A673 (cell line): ENCODE measurements around the gene UNC13C. TPM values are rescaled to one million over a fixed set of nuclear protein-coding genes. Genes with fewer than 3 reads are reported as not detected.

Experiments
- BruUV-seq: library from RNA; stranded (reverse); fragments of 400-500 nt; replicated peaks from 2 replicates; lab custom pipeline; 2021; lab: Mats Ljungman, UMichigan
- CTCF ChIA-PET: fragments of 300-600 bp; sonication (Branson Sonifier 250); formaldehyde crosslinking; loops from one replicate; lab custom pipeline; 2022; ENCODE audit warnings: antibody characterized with exemption; lab: Charles Lee
- POLR2A ChIA-PET: fragments of 300-600 bp; sonication (Branson Sonifier 250); formaldehyde crosslinking; loops from one replicate; lab custom pipeline; 2022; ENCODE audit warnings: antibody characterized with exemption; ENCODE audit not compliant: low non-redundant PET; lab: Charles Lee
- DNase-seq: peaks from one replicate; pipeline ENCODE4 v3.0.0-alpha.2; 2015; ENCODE audit warnings: low spot score
- H3K27ac ChIP-seq: fragments of 200-600 bp; sonication (generic); 2 replicates; pipeline ENCODE4 v1.5.1; 2016; ENCODE audit warnings: mixed run types, low read depth, mild to moderate bottlenecking, mixed read lengths, antibody characterized with exemption, low read length; ENCODE audit not compliant: poor library complexity, severe bottlenecking
- H3K27me3 ChIP-seq: fragments of 200-600 bp; sonication (generic); replicated peaks from 2 replicates; pipeline ENCODE4 v1.6.1; 2017; ENCODE audit warnings: mixed run types, low read depth, mild to moderate bottlenecking, mixed read lengths, antibody characterized with exemption, low read length; ENCODE audit not compliant: insufficient read depth, poor library complexity
- H3K36me3 ChIP-seq: fragments of 200-600 bp; sonication (generic); 2 replicates; pipeline ENCODE4 v1.6.1; 2016; ENCODE audit warnings: mixed run types, mild to moderate bottlenecking, mixed read lengths, antibody characterized with exemption, low read length; ENCODE audit not compliant: insufficient read depth, poor library complexity, severe bottlenecking
- H3K4me1 ChIP-seq: fragments of 200-600 bp; sonication (generic); 2 replicates; pipeline ENCODE4 v1.6.1; 2017; ENCODE audit warnings: mixed run types, mild to moderate bottlenecking, mixed read lengths, antibody characterized with exemption, low read length; ENCODE audit not compliant: insufficient read depth, poor library complexity, severe bottlenecking
- H3K4me3 ChIP-seq: fragments of 200-600 bp; sonication (generic); 2 replicates; pipeline ENCODE4 v1.5.1; 2016; ENCODE audit warnings: low read depth, mixed run types, mild to moderate bottlenecking, mixed read lengths, low read length; ENCODE audit not compliant: poor library complexity, severe bottlenecking
- H3K9me3 ChIP-seq: fragments of 200-600 bp; sonication (generic); 2 replicates; pipeline ENCODE4 v1.6.1; 2016; ENCODE audit warnings: mixed run types, low read depth, mild to moderate bottlenecking, mixed read lengths, antibody characterized with exemption, low read length; ENCODE audit not compliant: poor library complexity, severe bottlenecking
- CTCF ChIP-seq: fragments of 300-800, 200-600 bp; sonication (generic); conservative IDR thresholded peaks from 2 replicates; pipeline ENCODE4 v1.5.1; 2017; ENCODE audit warnings: low read depth, mild to moderate bottlenecking, antibody characterized with exemption, low read length, moderate library complexity, mixed read lengths
- EZH2 ChIP-seq: fragments of 200-600 bp; sonication (generic); IDR thresholded peaks from 2 replicates; pipeline ENCODE4 v1.6.1; 2017; ENCODE audit warnings: borderline replicate concordance, low read depth, mild to moderate bottlenecking, mixed read lengths, antibody characterized with exemption, low read length; ENCODE audit not compliant: poor library complexity, severe bottlenecking
- intact Hi-C: fragments of 100-400 bp; cut with micrococcal nuclease; formaldehyde crosslinking; loops from one replicate; pipeline ENCODE4 v1.10.0; 2022; ENCODE audit not compliant: unreplicated experiment
- total RNA-seq: library from RNA; stranded (reverse); gene quantifications from 2 replicates; pipeline ENCODE4 v1.2.3, GENCODE V29; 2021

Gene UNC13C
- total RNA-seq, 1 experiment from 2014 or later: not detected

- no peak for DNase-seq
- Histone ChIP-seq H3K27me3 (no peaks in the 10 kb centered on the region), H3K4me3 (no peak overlapping the region), H3K9me3 (peaks cover 6% of the 10 kb centered on the region), H3K27ac (no peak overlapping the region), H3K4me1 (no peaks in the 10 kb centered on the region), H3K36me3 (no peaks in the 10 kb centered on the region)
- BruUV-seq: no TSS peak
- POLR2A ChIA-PET: no interaction called here
- TF ChIP-seq CTCF: no peak
- TF ChIP-seq EZH2: no peak
- CTCF ChIA-PET: no interaction called here
- intact Hi-C loops: no loop called here
Measured at GRCh38 chr15:54620916-54621315, 642.7 kb downstream of the UNC13C start.

- CTCF ChIA-PET: no interaction called here
Measured at GRCh38 chr15:54636147-54636546, 657.9 kb downstream of the UNC13C start.

GRCh38 chr15:54638666-54639065 is 660.4 kb downstream of the UNC13C start:
- Histone ChIP-seq H3K36me3 (no peaks in the 10 kb centered on the region), H3K9me3 (peaks cover 10% of the 10 kb centered on the region), H3K4me1 (no peaks in the 10 kb centered on the region), H3K27me3 (no peaks in the 10 kb centered on the region), H3K4me3 (no peak overlapping the region), H3K27ac (no peak overlapping the region)
- no peak for DNase-seq
- ChIA-PET CTCF (no interaction called here), POLR2A (no interaction called here)
- no peak for TF ChIP-seq EZH2
- no peak for TF ChIP-seq CTCF
- intact Hi-C loops: loop anchor here (10.0 kb wide), 1 partner anchor 64 kb away; no protein-coding TSS in a partner anchor
- no TSS peak for BruUV-seq

More at GRCh38 chr15:54636147-54636546, 657.9 kb downstream of the UNC13C start:
- no peak overlapping the region for H3K27ac ChIP-seq
- BruUV-seq: no TSS peak
- POLR2A ChIA-PET: no interaction called here
- H3K27me3 ChIP-seq: no peaks in the 10 kb centered on the region
- DNase-seq: no peak
- TF ChIP-seq EZH2 (no peak), CTCF (no peak)
- H3K4me3 ChIP-seq: no peak overlapping the region
- no peaks in the 10 kb centered on the region for H3K4me1 ChIP-seq
- H3K9me3 ChIP-seq: peaks cover 9% of the 10 kb centered on the region
- intact Hi-C loops: loop anchor here (10.0 kb wide), 1 partner anchor 61 kb away; no protein-coding TSS in a partner anchor
- no peaks in the 10 kb centered on the region for H3K36me3 ChIP-seq
